BJ (cell line): ENCODE results near the gene ZBTB47. TPM values are rescaled to one million over a fixed set of nuclear protein-coding genes. Genes with fewer than 3 reads are reported as not detected.

Experiments
- CTCF ChIA-PET: fragments of 350-600 bp; formaldehyde crosslinking; extraction: SDS; loops from one replicate; lab custom pipeline; 2021; ENCODE audit warnings: antibody characterized with exemption, inconsistent platforms; lab: Yijun Ruan, JAX
- POLR2A ChIA-PET: fragments of 300-600 bp; sonication (Branson Sonifier 250); formaldehyde crosslinking; extraction: SDS; loops from one replicate; lab custom pipeline; 2021; ENCODE audit warnings: antibody characterized with exemption; lab: Charles Lee
- DNase-seq: peaks from one replicate; pipeline ENCODE4 v3.0.0-alpha.2; 2011; ENCODE audit warnings: low read depth
- H3K27me3 ChIP-seq: 2 replicates; pipeline ENCODE4 v1.6.0; 2011; ENCODE audit warnings: low read length; ENCODE audit not compliant: control insufficient read depth, insufficient read depth
- H3K36me3 ChIP-seq: 2 replicates; pipeline ENCODE4 v1.5.1; 2011; ENCODE audit warnings: low read length; ENCODE audit not compliant: control insufficient read depth, insufficient read depth
- H3K4me3 ChIP-seq: 2 replicates; pipeline ENCODE4 v1.5.1; 2011; ENCODE audit warnings: low read depth, mild to moderate bottlenecking, control low read depth, low read length
- polyA plus RNA-seq: library from polyadenylated mRNA; depleted of rRNA; stranded (reverse); fragments of >200 nt; gene quantifications from 2 replicates; pipeline ENCODE4 v1.2.3, GENCODE V29; 2011
- TF ChIP-seq, protein P1 (sequence below): IDR thresholded peaks from 2 replicates; pipeline ENCODE4 v1.5.1; 2011; ENCODE audit warnings: low read depth, mild to moderate bottlenecking, control low read depth, inconsistent platforms, low read length, moderate library complexity; ENCODE audit not compliant: insufficient read depth

ZBTB47 gene
- polyA plus RNA-seq, 1 experiment: 30.1 TPM

GRCh38 chr3:42688016-42688415 is 34.5 kb downstream of the ZBTB47 start:
- H3K27me3 ChIP-seq: peaks cover 16% of the 10 kb centered on the region
- CTCF ChIA-PET: no interaction called here
- no peak for DNase-seq
- H3K4me3 ChIP-seq: no peak overlapping the region
- TF ChIP-seq, protein P1, sequence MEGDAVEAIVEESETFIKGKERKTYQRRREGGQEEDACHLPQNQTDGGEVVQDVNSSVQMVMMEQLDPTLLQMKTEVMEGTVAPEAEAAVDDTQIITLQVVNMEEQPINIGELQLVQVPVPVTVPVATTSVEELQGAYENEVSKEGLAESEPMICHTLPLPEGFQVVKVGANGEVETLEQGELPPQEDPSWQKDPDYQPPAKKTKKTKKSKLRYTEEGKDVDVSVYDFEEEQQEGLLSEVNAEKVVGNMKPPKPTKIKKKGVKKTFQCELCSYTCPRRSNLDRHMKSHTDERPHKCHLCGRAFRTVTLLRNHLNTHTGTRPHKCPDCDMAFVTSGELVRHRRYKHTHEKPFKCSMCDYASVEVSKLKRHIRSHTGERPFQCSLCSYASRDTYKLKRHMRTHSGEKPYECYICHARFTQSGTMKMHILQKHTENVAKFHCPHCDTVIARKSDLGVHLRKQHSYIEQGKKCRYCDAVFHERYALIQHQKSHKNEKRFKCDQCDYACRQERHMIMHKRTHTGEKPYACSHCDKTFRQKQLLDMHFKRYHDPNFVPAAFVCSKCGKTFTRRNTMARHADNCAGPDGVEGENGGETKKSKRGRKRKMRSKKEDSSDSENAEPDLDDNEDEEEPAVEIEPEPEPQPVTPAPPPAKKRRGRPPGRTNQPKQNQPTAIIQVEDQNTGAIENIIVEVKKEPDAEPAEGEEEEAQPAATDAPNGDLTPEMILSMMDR: no peak
- POLR2A ChIA-PET: no interaction called here
- no peaks in the 10 kb centered on the region for H3K36me3 ChIP-seq

DNA sequence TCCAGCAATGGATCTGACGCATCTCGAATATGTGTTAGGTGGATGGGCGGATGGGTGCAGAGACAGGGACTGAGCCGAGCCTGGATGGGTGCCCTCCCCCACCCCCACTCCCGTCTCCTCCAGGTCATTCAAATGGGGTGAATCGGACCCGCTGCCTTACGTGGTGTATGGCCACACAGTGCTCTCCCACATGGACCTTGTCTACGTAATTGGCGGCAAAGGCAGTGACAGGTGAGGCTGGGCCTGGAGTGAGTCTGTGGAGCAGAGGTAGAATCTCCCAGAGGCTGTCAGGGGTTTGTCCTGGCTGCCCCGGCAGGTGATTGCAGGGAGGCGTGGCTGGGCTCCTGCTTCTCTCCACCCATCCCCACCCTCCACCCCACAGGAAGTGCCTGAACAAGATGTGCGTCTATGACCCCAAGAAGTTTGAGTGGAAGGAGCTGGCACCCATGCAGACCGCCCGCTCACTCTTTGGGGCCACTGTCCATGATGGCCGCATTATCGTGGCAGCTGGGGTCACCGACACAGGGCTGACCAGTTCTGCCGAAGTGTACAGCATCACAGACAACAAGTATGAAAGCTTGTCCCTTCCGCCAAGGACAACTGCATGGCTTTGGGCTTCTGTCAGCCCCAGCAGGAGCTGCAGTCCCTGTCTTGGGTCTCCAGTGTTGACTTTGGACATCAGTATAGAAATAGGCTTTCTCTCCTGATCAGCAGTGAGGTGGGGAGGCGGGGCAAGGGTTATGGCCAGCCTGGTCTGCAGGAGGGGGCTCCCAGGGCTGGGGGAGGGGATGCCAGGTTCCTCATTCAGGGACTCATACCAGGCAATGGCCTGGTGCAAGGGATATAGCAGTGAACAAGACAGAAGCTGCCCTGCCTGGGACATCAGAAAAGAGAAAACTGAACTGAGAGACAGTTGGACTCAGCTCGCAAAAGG is 35.3 kb downstream of the ZBTB47 start:
- no peaks in the 10 kb centered on the region for H3K36me3 ChIP-seq
- no peak for DNase-seq
- TF ChIP-seq, protein P1: no peak
- no peak overlapping the region for H3K4me3 ChIP-seq
- H3K27me3 ChIP-seq: peaks cover 16% of the 10 kb centered on the region
- CTCF ChIA-PET: no interaction called here
- POLR2A ChIA-PET: no interaction called here

DNA sequence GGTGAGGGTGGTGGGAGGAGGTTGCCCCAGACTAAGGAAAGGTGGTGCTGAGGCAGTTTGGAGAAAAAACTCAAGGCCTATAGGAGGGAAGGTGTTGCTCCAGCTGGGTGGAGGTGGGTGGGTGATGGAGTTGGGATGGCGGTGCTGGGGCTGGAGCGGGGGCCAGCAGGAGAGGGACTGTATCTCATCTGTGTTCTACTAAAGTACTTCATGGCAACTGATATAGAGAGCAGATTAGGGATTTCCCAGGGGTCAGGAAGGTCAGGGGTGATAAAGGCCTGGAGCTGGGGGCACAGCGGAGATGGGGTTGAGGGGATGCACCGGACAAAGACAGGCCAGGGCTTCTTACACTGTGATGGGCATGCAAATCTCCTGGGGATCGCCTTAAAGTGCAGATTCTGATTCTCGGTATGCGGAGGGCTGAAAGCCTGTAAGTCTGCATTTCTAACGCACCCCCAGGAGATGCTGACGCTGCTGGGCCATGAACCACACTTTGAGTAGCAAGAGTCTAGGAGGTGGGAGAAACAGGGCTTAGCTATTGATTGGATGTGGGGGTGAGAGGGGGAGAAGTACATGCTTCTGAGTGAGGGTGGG is 36.0 kb downstream of the ZBTB47 start:
- Histone ChIP-seq H3K4me3 (no peak overlapping the region), H3K27me3 (peaks cover 18% of the 10 kb centered on the region), H3K36me3 (no peaks in the 10 kb centered on the region)
- DNase-seq: no peak
- TF ChIP-seq, protein P1: no peak
- CTCF ChIA-PET: interaction anchor here (2.3 kb wide), 1 partner anchor 18 kb away, joined by 5 read pairs; no protein-coding TSS in a partner anchor
- POLR2A ChIA-PET: no interaction called here

GRCh38 chr3:42690191-42690590 is 36.7 kb downstream of the ZBTB47 start:
- peaks cover 18% of the 10 kb centered on the region for H3K27me3 ChIP-seq
- TF ChIP-seq, protein P1: no peak
- POLR2A ChIA-PET: no interaction called here
- CTCF ChIA-PET: interaction anchor here (2.3 kb wide), 1 partner anchor 17 kb away, joined by 5 read pairs; no protein-coding TSS in a partner anchor
- H3K36me3 ChIP-seq: no peaks in the 10 kb centered on the region
- DNase-seq: no peak
- no peak overlapping the region for H3K4me3 ChIP-seq
